H9 (cell line): ENCODE data around the gene FAM13A. TPM values are rescaled to one million over a fixed set of nuclear protein-coding genes. Genes with fewer than 3 reads are reported as not detected.

Source experiments
- DNase-seq: peaks from one replicate; pipeline ENCODE4 v3.0.0-alpha.2; 2017
- H2AFZ ChIP-seq: one replicate; pipeline ENCODE4 v1.6.1; 2013; ENCODE audit warnings: mild to moderate bottlenecking, low read length, control low read depth, moderate library complexity
- H2AK5ac ChIP-seq: 2 replicates; pipeline ENCODE4 v1.6.1; 2013; ENCODE audit warnings: low read length, control low read depth, mixed read lengths; ENCODE audit not compliant: insufficient read length
- H2BK120ac ChIP-seq: one replicate; pipeline ENCODE4 v1.6.1; 2013; ENCODE audit warnings: low read depth, mild to moderate bottlenecking, low read length, control low read depth, inconsistent platforms; ENCODE audit not compliant: poor library complexity, severe bottlenecking
- H2BK12ac ChIP-seq: 2 replicates; pipeline ENCODE4 v1.6.1; 2013; ENCODE audit warnings: low read length, control low read depth, mixed read lengths, low read depth; ENCODE audit not compliant: insufficient read length
- H2BK15ac ChIP-seq: 2 replicates; pipeline ENCODE4 v1.6.1; 2013; ENCODE audit warnings: low read depth, low read length, control low read depth
- H2BK20ac ChIP-seq: one replicate; pipeline ENCODE4 v1.6.1; 2013; ENCODE audit warnings: low read depth, mild to moderate bottlenecking, low read length, control low read depth, inconsistent platforms; ENCODE audit not compliant: poor library complexity, severe bottlenecking
- H2BK5ac ChIP-seq: 2 replicates; pipeline ENCODE4 v1.6.1; 2013; ENCODE audit warnings: low read length, control low read depth, mixed read lengths; ENCODE audit not compliant: insufficient read length
- H3K14ac ChIP-seq: 2 replicates; pipeline ENCODE4 v1.6.1; 2013; ENCODE audit warnings: low read length, control low read depth; ENCODE audit not compliant: insufficient read depth
- H3K18ac ChIP-seq: 2 replicates; pipeline ENCODE4 v1.6.1; 2013; ENCODE audit warnings: low read depth, mild to moderate bottlenecking, mixed read lengths, low read length, control low read depth; ENCODE audit not compliant: insufficient read length
- H3K23ac ChIP-seq: 2 replicates; pipeline ENCODE4 v1.6.1; 2013; ENCODE audit warnings: low read length, control low read depth, mixed read lengths, low read depth; ENCODE audit not compliant: insufficient read length
- H3K23me2 ChIP-seq: 2 replicates; pipeline ENCODE4 v1.6.1; 2013; ENCODE audit warnings: low read depth, mild to moderate bottlenecking, mixed read lengths, low read length, control low read depth; ENCODE audit not compliant: insufficient read length, poor library complexity, severe bottlenecking
- H3K27ac ChIP-seq: 2 replicates; pipeline ENCODE4 v1.5.1; 2013; ENCODE audit warnings: low read length, control low read depth, mixed read lengths, low read depth; ENCODE audit not compliant: insufficient read length
- H3K27me3 ChIP-seq: 2 replicates; pipeline ENCODE4 v1.6.1; 2013; ENCODE audit warnings: low read length, control low read depth, inconsistent platforms; ENCODE audit not compliant: insufficient read depth
- H3K4ac ChIP-seq: 2 replicates; pipeline ENCODE4 v1.6.1; 2013; ENCODE audit warnings: low read depth, mild to moderate bottlenecking, control low read depth, inconsistent platforms, low read length, moderate library complexity
- H3K4me1 ChIP-seq: 2 replicates; pipeline ENCODE4 v1.6.1; 2013; ENCODE audit warnings: low read length, control low read depth, inconsistent platforms; ENCODE audit not compliant: insufficient read depth
- H3K4me2 ChIP-seq: 2 replicates; pipeline ENCODE4 v1.6.1; 2013; ENCODE audit warnings: low read length, control low read depth, mixed read lengths; ENCODE audit not compliant: insufficient read length, insufficient read depth
- H3K56ac ChIP-seq: 2 replicates; pipeline ENCODE4 v1.6.1; 2013; ENCODE audit warnings: low read depth, mild to moderate bottlenecking, mixed read lengths, low read length, control low read depth; ENCODE audit not compliant: insufficient read length
- H3K79me1 ChIP-seq: 2 replicates; pipeline ENCODE4 v1.6.1; 2013; ENCODE audit warnings: low read depth, mild to moderate bottlenecking, moderate library complexity, low read length, control low read depth, inconsistent platforms; ENCODE audit not compliant: insufficient read depth, poor library complexity, severe bottlenecking
- H3K79me2 ChIP-seq: 2 replicates; pipeline ENCODE4 v1.6.1; 2013; ENCODE audit warnings: low read length, control low read depth, inconsistent platforms; ENCODE audit not compliant: insufficient read depth
- H3K9ac ChIP-seq: 2 replicates; pipeline ENCODE4 v1.6.1; 2013; ENCODE audit warnings: low read length, control low read depth, mixed read lengths; ENCODE audit not compliant: insufficient read length; ENCODE audit errors: extremely low read depth
- H3K9me3 ChIP-seq: one replicate; pipeline ENCODE4 v1.6.1; 2013; ENCODE audit warnings: low read depth, low read length, inconsistent platforms; ENCODE audit not compliant: control insufficient read depth
- H3T11ph ChIP-seq: one replicate; pipeline ENCODE4 v1.6.1; 2013; ENCODE audit warnings: mild to moderate bottlenecking, low read length, control low read depth, inconsistent platforms
- H4K20me1 ChIP-seq: one replicate; pipeline ENCODE4 v1.6.1; 2013; ENCODE audit not compliant: control insufficient read depth, insufficient read length, insufficient read depth
- H4K5ac ChIP-seq: 2 replicates; pipeline ENCODE4 v1.6.1; 2013; ENCODE audit warnings: low read depth, mild to moderate bottlenecking, mixed read lengths, low read length, control low read depth; ENCODE audit not compliant: insufficient read length
- H4K8ac ChIP-seq: replicated peaks from 2 replicates; pipeline ENCODE4 v1.6.1; 2013; ENCODE audit warnings: low read length, control low read depth, mixed read lengths, low read depth; ENCODE audit not compliant: insufficient read length
- H4K91ac ChIP-seq: 2 replicates; pipeline ENCODE4 v1.6.1; 2013; ENCODE audit warnings: low read depth, mild to moderate bottlenecking, moderate library complexity, mixed read lengths, low read length, control low read depth; ENCODE audit not compliant: insufficient read length
- H3K27ac Mint-ChIP-seq, 3 experiments: 2 replicates in 2 of 3; 3 replicates in 1 of 3; pipeline ENCODE4 v1.8.0; 2020 to 2021; ENCODE audit warnings: mixed read lengths in 3 of 3, mild to moderate bottlenecking in 1 of 3, moderate library complexity in 1 of 3
- H3K27me3 Mint-ChIP-seq: 2 replicates; pipeline ENCODE4 v1.8.0; 2021; ENCODE audit warnings: low read depth, mild to moderate bottlenecking, moderate library complexity, mixed read lengths
- H3K36me3 Mint-ChIP-seq, 3 experiments: 2 replicates in 2 of 3; 3 replicates in 1 of 3; pipeline ENCODE4 v1.8.0; 2020 to 2021; ENCODE audit warnings: low read depth in 3 of 3, mixed read lengths in 3 of 3; ENCODE audit not compliant: insufficient read depth in 1 of 3
- H3K4me1 Mint-ChIP-seq, 2 experiments: 2 replicates each; pipeline ENCODE4 v1.8.0; 2020; ENCODE audit warnings: mixed read lengths in 2 of 2
- H3K4me3 Mint-ChIP-seq, 2 experiments: 2 replicates in 1 of 2; 3 replicates in 1 of 2; pipeline ENCODE4 v1.8.0; 2020 to 2021; ENCODE audit warnings: mild to moderate bottlenecking in 2 of 2, mixed read lengths in 2 of 2, moderate library complexity in 1 of 2
- H3K9me3 Mint-ChIP-seq, 2 experiments: 2 replicates in 1 of 2; 3 replicates in 1 of 2; pipeline ENCODE4 v1.8.0; 2020; ENCODE audit warnings: mild to moderate bottlenecking in 2 of 2, mixed read lengths in 2 of 2, moderate library complexity in 1 of 2
- CTCF ChIP-seq: fragments of 200-600 bp; sonication (generic); conservative IDR thresholded peaks from 3 replicates; pipeline ENCODE4 v1.8.0; 2021; ENCODE audit warnings: antibody characterized with exemption, mild to moderate bottlenecking
- WGBS: extraction: QIAGEN DNeasy Blood & Tissue Kit; methylation state at CpG from one replicate; pipeline ENCODE4 v1.1.7; 2013; ENCODE audit warnings: missing lambda C conversion rate, low lambda C conversion rate, mixed read lengths; ENCODE audit not compliant: insufficient read length; ENCODE audit errors: extremely low coverage; 5-methylcytosine and 5-hydroxymethylcytosine counted together
- total RNA-seq: library from RNA; stranded (reverse); gene quantifications from 2 replicates; pipeline ENCODE4 v1.2.1, GENCODE V29; 2021

The FAM13A gene
- total RNA-seq, 1 experiment from 2014 or later = 12.7 TPM

- no peak overlapping the region for H3K9ac ChIP-seq
- H3K4me1 Mint-ChIP-seq = peaks cover 3 to 6% of the 10 kb centered on the region in 2 experiments; a peak in 2 of 4 replicates
- H2AK5ac ChIP-seq = no peak overlapping the region
- H3K18ac ChIP-seq = no peak overlapping the region
- no peaks in the 10 kb centered on the region for H3K4me1 ChIP-seq
- no peak overlapping the region for H4K8ac ChIP-seq
- no peak overlapping the region for H3T11ph ChIP-seq
- no peak overlapping the region for H4K5ac ChIP-seq
- H3K4me2 ChIP-seq = no peak overlapping the region
- no peaks in the 10 kb centered on the region for H4K20me1 ChIP-seq
- H3K9me3 ChIP-seq = no peaks in the 10 kb centered on the region
- no peak overlapping the region for H3K27ac ChIP-seq
- no peak for TF ChIP-seq CTCF
- H4K91ac ChIP-seq = no peak overlapping the region
- no peaks in the 10 kb centered on the region for H3K23me2 ChIP-seq
- peaks cover 11 to 16% (median 12%) of the 10 kb centered on the region in 3 experiments; a peak in 6 of 7 replicates for H3K36me3 Mint-ChIP-seq
- no peak overlapping the region for H2AFZ ChIP-seq
- no peaks in the 10 kb centered on the region for H3K27me3 Mint-ChIP-seq
- H3K79me1 ChIP-seq = no peaks in the 10 kb centered on the region
- no peak overlapping the region for H3K4ac ChIP-seq
- no peak overlapping the region for H3K56ac ChIP-seq
- no peaks in the 10 kb centered on the region for H3K79me2 ChIP-seq
- H2BK5ac ChIP-seq = no peak overlapping the region
- no peak overlapping the region for H2BK20ac ChIP-seq
- H2BK15ac ChIP-seq = no peak overlapping the region
- no peak overlapping the region for H3K23ac ChIP-seq
- DNase-seq = no peak
- no CpG with 5 or more reads among the region's 3 CpGs for WGBS
- H2BK12ac ChIP-seq = no peak overlapping the region
- H3K9me3 Mint-ChIP-seq = no peaks in the 10 kb centered on the region; a peak in 1 of 5 replicates
- no peak overlapping the region for H3K14ac ChIP-seq
- no peak overlapping the region for H2BK120ac ChIP-seq
- no peak overlapping the region for H3K27ac Mint-ChIP-seq
- no peaks in the 10 kb centered on the region for H3K27me3 ChIP-seq
- no peak overlapping the region for H3K4me3 Mint-ChIP-seq
Observed at GRCh38 chr4:89000844-89001360, 56.1 kb downstream of the FAM13A start.
